Fibroblast of mammary gland (primary cell): Measurements from ENCODE around the gene BICRAL.

Experiments
- DNase-seq: peaks from one replicate; pipeline ENCODE4 v3.0.0-alpha.2; 2010; ENCODE audit warnings: low read depth
- H3K4me3 ChIP-seq: 2 replicates; pipeline ENCODE4 v1.5.1; 2011; ENCODE audit warnings: low read depth, mild to moderate bottlenecking, low read length, moderate library complexity; ENCODE audit not compliant: control insufficient read depth
- TF ChIP-seq, protein P1 (sequence below): conservative IDR thresholded peaks from 2 replicates; pipeline ENCODE4 v1.5.1; 2011; ENCODE audit warnings: low read depth, low read length, inconsistent platforms; ENCODE audit not compliant: control insufficient read depth, insufficient read depth

Gene BICRAL

DNA sequence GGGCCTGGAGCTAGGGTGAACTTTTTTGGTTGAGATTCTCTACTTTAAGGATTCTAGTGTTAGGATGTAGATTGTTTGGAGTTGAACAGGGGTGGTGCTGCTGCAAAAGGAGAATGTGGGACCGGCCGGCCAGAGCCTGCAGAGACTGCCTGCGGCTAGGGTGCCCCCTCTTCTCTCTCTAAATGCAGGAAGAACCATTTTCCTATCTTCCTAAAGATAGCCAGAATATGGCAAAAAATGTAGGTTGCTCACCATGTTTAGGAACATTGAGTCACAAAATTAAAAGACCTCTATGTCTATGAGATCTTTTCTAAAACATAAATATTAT, 39.5 kb downstream of the BICRAL start:
- DNase-seq, result no peak
- H3K4me3 ChIP-seq, result no peak overlapping the region
- TF ChIP-seq, protein P1, sequence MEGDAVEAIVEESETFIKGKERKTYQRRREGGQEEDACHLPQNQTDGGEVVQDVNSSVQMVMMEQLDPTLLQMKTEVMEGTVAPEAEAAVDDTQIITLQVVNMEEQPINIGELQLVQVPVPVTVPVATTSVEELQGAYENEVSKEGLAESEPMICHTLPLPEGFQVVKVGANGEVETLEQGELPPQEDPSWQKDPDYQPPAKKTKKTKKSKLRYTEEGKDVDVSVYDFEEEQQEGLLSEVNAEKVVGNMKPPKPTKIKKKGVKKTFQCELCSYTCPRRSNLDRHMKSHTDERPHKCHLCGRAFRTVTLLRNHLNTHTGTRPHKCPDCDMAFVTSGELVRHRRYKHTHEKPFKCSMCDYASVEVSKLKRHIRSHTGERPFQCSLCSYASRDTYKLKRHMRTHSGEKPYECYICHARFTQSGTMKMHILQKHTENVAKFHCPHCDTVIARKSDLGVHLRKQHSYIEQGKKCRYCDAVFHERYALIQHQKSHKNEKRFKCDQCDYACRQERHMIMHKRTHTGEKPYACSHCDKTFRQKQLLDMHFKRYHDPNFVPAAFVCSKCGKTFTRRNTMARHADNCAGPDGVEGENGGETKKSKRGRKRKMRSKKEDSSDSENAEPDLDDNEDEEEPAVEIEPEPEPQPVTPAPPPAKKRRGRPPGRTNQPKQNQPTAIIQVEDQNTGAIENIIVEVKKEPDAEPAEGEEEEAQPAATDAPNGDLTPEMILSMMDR, result no peak

DNA sequence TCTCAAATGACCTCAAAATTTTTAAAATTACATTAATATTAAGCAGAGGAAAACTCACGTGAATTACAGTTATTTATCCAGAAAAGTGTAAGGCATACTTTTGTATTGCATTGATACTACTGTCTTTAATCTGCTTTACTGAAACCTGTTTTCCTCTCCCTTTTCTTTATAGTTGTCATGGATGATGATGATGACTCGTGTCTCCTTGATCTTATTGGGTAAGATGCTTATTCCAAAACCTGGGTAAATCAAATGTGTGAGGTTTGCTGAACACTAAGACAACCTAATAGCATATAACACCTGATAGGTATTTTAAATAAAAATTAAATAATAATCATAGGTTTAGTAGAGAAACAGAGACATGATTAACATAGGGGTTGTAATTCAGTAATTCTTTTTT, 40.0 kb downstream of the BICRAL start:
- TF ChIP-seq, protein P1, result no peak
- no peak overlapping the region for H3K4me3 ChIP-seq
- DNase-seq, result peak; percentile 38

DNA sequence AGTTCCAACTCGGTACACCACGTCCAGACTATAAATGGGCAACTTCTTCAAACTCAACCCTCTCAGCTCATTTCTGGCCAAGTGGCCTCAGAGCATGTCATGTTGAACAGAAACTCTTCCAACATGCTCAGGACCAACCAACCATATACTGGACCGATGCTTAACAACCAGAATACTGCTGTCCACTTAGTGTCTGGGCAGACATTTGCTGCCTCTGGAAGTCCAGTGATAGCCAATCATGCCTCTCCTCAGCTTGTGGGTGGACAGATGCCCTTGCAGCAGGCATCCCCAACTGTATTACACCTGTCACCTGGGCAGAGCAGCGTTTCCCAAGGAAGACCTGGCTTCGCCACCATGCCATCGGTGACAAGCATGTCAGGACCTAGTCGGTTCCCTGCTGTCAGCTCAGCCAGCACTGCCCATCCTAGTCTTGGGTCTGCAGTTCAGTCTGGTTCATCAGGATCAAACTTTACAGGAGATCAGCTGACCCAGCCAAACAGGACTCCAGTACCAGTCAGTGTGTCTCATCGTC, 47.8 kb downstream of the BICRAL start:
- no peak for DNase-seq
- TF ChIP-seq, protein P1, result no peak

DNA sequence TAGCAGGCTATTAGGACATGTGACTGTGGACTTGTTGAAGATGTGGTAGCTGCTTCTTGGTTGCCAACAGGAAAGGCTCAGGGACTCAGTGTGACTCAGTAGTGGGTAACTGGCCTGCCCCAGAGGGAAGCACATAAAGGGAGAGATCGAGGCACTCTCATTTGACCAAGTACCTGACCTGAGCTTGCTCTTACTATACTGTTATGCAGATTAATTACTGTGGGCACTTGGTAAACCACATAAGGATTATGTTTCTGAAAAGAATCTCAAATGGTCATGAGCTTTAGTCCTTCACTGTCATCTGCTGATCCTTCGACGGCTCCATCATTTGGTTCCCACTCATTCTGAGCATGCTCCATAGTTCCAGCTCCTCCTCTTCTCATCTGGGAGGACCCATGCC, 49.4 kb downstream of the BICRAL start:
- DNase-seq, result no peak
- no peak overlapping the region for H3K4me3 ChIP-seq
- TF ChIP-seq, protein P1, result no peak

More for the DNA sequence above, 47.8 kb downstream of the BICRAL start:
- H3K4me3 ChIP-seq, result no peak overlapping the region

DNA sequence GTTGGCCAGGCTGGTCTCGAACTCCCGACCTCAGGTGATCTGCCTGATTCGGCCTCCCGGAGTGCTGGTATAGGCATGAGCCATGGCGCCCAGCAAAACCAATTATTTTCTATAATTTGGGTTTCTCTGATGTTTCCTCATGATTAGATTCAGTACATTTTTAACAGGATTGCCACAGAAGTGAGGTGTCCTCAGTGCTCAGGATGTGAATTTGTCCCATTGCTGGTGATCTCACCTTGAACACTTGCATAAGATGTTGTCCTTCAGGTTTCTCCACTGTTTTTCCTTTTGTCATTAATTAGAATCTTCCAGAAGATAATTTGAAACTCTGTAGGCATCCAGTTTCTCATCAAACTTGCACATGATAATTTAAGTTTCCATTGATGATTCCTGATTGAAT, 52.2 kb downstream of the BICRAL start:
- TF ChIP-seq, protein P1, result no peak
- H3K4me3 ChIP-seq, result no peak overlapping the region
- DNase-seq, result no peak

DNA sequence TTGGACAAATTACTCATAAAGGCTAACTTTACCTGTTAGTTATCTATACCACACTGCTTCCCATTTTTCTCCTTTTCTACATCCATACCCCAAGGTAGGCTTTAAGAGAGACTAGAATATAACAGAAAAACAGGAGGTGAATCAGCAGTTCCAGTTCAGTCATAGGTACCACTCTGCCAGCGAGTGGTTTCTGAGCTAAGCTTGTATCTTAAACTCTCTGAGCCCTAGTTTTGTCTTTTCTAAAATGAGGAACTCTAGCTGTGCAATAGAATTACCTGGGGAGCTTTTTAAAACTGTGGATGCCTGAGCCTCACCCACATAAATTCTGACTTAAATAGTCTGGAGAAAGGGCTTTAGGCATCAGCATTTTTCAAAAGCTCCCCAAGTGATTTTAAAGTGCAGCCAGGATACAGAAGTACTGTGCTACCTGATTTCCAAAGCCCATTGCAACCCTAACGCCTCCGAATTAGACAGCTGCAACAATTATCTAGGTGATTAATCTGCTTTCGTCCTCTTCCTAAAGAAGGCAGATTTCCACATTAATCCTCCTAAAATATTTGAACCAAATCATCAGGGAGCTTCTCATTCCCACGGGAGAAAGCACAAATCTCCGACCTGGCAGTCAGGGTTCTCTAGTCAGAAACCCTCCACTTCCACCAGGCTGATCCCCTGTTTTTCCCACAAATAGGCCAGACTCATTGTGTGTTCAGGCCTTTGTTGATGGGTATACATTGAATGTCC, 60.2 kb downstream of the BICRAL start:
- no peak for DNase-seq
- no peak overlapping the region for H3K4me3 ChIP-seq
- TF ChIP-seq, protein P1, result no peak
